K562 (cell line): Measurements from ENCODE around the gene SLC6A6. TPM values are rescaled to one million over a fixed set of nuclear protein-coding genes. Genes with fewer than 3 reads are reported as not detected.

Experiments used
- ATF1 ChIP-seq, 2 experiments: fragments of 450-650 bp in 1 of 2; IDR thresholded peaks; 2 replicates each; pipeline ENCODE4 v1.6.1; 2016; ENCODE audit warnings: missing compliant biosample characterization in 1 of 2, missing genetic modification characterization in 1 of 2
- BRCA1 ChIP-seq, 2 experiments: fragments of 450-650 bp in 1 of 2; sonication (generic) in 1 of 2; formaldehyde crosslinking in 1 of 2; IDR thresholded peaks; 2 replicates each; pipeline versions ENCODE4 v1.5.0 to v1.6.1; 2017 to 2020; ENCODE audit warnings: mild to moderate bottlenecking in 1 of 2, missing genetic modification reagents in 1 of 2
- C11orf30 ChIP-seq: fragments of 450-650 bp; IDR thresholded peaks from 2 replicates; pipeline ENCODE4 v1.6.1; 2016; ENCODE audit warnings: low read depth, mild to moderate bottlenecking
- CC2D1A ChIP-seq: fragments of 450-650 bp; IDR thresholded peaks from 2 replicates; pipeline ENCODE4 v1.6.1; 2017; ENCODE audit warnings: mild to moderate bottlenecking
- FUS ChIP-seq: fragments of 200-400 bp; formaldehyde crosslinking; optimal IDR thresholded peaks from 2 replicates; pipeline ENCODE3; 2017; ENCODE audit warnings: low read depth, low read length
- IFI16 ChIP-seq: fragments of 250-450 bp; sonication (Bioruptor Pico); IDR thresholded peaks from 2 replicates; pipeline ENCODE4 v2.1.2; 2022; ENCODE audit warnings: mild to moderate bottlenecking, inconsistent platforms
- MAFF ChIP-seq: IDR thresholded peaks from 2 replicates; pipeline ENCODE4 v1.6.1; 2012; ENCODE audit warnings: low read length, improper control_type of control experiment
- NBN ChIP-seq: fragments of 450-650 bp; IDR thresholded peaks from 2 replicates; pipeline ENCODE4 v1.6.1; 2016; ENCODE audit warnings: low read depth, mild to moderate bottlenecking
- RFX7 ChIP-seq: fragments of 250-450 bp; sonication (Bioruptor Pico); IDR thresholded peaks from 2 replicates; pipeline ENCODE4 v1.5.1; 2021; ENCODE audit warnings: mild to moderate bottlenecking
- TAF1 ChIP-seq: IDR thresholded peaks from 2 replicates; pipeline ENCODE4 v1.6.1; 2011; ENCODE audit warnings: mild to moderate bottlenecking, low read length, moderate library complexity; ENCODE audit not compliant: insufficient read depth, control insufficient read depth, severe bottlenecking; ENCODE audit errors: extremely low read depth
- ZNF354B ChIP-seq: fragments of 250-450 bp; sonication (Bioruptor Pico); IDR thresholded peaks from 2 replicates; pipeline ENCODE4 v1.4.0; 2020
- ZNF79 ChIP-seq: fragments of 250-450 bp; sonication (Bioruptor Pico); IDR thresholded peaks from 2 replicates; pipeline ENCODE4 v1.4.0; 2020; ENCODE audit warnings: low read depth, mild to moderate bottlenecking, moderate library complexity
- ZZZ3 ChIP-seq: fragments of 450-650 bp; IDR thresholded peaks from 2 replicates; pipeline ENCODE4 v1.6.1; 2016; ENCODE audit warnings: antibody characterized with exemption, mild to moderate bottlenecking, moderate library complexity
- polyA plus RNA-seq, 8 experiments: library from polyadenylated mRNA; depleted of rRNA in 4 of 8; stranded (reverse) in 5 of 8; unstranded in 3 of 8; fragments of >200 nt; fragmentation: Nextera tagmentation in 2 of 8; fragmentation: Illumina TruSeq in 1 of 8; extraction: Ambion mirVana in 2 of 8; extraction: Trizol in 1 of 8; gene quantifications; 2 replicates each; pipeline versions ENCODE4 v1.2.1 to v1.2.3, GENCODE V29; 2011 to 2014; ENCODE audit warnings: inconsistent platforms in 1 of 8, missing spikeins in 1 of 8
- total RNA-seq, 7 experiments: library from RNA; depleted of rRNA in 6 of 7; stranded (reverse); fragments of >200 nt in 6 of 7; fragmentation: Illumina TruSeq in 2 of 7; extraction: Trizol in 2 of 7; gene quantifications; 2 replicates each; pipeline versions ENCODE4 v1.2.1 to v1.2.3, GENCODE V29; 2011 to 2021; ENCODE audit warnings: low replicate concordance in 1 of 7
- TF ChIP-seq, protein P1 (sequence below): fragments of 150-350 bp; IDR thresholded peaks from 2 replicates; pipeline ENCODE4 v1.6.1; 2014; ENCODE audit warnings: low read depth, mild to moderate bottlenecking, low read length, borderline replicate concordance
- TF ChIP-seq, protein P2 (sequence below): IDR thresholded peaks from 3 replicates; pipeline ENCODE4 v1.6.1; 2011; ENCODE audit warnings: borderline replicate concordance, mild to moderate bottlenecking, moderate library complexity; ENCODE audit not compliant: insufficient read length; ENCODE audit errors: extremely low read depth
- TF ChIP-seq, protein P3 (sequence below): fragments of 250-450 bp; sonication (Bioruptor Pico); IDR thresholded peaks from 2 replicates; pipeline ENCODE4 v1.8.0; 2021; ENCODE audit warnings: borderline replicate concordance, mild to moderate bottlenecking, moderate library complexity; ENCODE audit not compliant: poor library complexity, severe bottlenecking
- TF ChIP-seq, protein P4 (sequence below): sonication (generic); formaldehyde crosslinking; IDR thresholded peaks from 2 replicates; pipeline ENCODE4 v1.8.0; 2022; ENCODE audit warnings: missing genetic modification reagents, mild to moderate bottlenecking, borderline replicate concordance

SLC6A6 gene
- total and polyA plus RNA-seq, 9 of the 15 experiments (the other 6 are each of a cell fraction or from before 2014, with no cell fraction given): 12.3 to 203 (median 93.2) TPM

DNA sequence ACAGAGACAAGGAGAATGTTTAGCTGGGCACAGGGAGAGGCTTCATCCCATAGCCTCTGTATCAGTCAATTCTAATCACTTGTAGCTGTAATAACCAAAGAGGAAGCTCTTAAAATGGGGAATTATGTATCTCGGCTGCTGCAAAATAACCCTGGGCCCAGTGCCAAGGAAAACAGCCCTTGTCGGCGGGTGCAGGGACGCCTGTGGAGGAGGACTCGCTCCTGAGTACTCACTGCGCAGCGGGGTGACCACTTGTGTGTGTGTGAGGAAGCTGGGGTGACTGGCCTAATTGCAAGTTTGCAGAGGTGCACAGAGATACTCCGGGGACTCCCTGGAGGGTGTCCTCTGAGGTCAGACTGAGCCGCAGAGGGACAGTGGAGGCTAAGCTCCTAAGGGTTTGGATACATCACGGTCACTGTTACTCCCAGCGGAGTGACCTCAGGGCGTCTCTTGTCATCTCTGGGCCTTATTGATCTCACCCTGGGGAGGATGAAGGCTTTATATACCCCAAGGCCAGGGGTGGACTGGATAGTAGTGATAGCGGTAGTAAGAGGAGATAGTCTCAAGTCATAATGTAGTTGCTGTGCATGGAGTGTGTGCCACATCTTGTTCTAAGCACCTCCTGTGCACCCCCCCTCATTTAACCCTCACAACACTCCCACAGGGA, 37.2 kb downstream of the SLC6A6 start (continued):
- TF ChIP-seq ZNF79 (CRISPR knock-in tag) (no peak), ZZZ3 (no peak), MAFF (no peak), FUS (no peak), BRCA1 (IDR thresholded peaks at IDR 0.05) (no peak), BRCA1 (CRISPR knock-in tag; IDR thresholded peaks at IDR 0.05) (no peak), CC2D1A (no peak), C11orf30 (no peak), TAF1 (no peak), IFI16 (CRISPR knock-in tag) (no peak), NBN (no peak), ZNF354B (CRISPR knock-in tag) (no peak), ATF1 (CRISPR knock-in tag; IDR thresholded peaks at IDR 0.05) (no peak), ATF1 (tag; IDR thresholded peaks at IDR 0.05) (0 out of 2 replicates have a peak, but pooled peaks have one; percentile 36), RFX7 (CRISPR knock-in tag) (no peak)
- TF ChIP-seq, protein P1, sequence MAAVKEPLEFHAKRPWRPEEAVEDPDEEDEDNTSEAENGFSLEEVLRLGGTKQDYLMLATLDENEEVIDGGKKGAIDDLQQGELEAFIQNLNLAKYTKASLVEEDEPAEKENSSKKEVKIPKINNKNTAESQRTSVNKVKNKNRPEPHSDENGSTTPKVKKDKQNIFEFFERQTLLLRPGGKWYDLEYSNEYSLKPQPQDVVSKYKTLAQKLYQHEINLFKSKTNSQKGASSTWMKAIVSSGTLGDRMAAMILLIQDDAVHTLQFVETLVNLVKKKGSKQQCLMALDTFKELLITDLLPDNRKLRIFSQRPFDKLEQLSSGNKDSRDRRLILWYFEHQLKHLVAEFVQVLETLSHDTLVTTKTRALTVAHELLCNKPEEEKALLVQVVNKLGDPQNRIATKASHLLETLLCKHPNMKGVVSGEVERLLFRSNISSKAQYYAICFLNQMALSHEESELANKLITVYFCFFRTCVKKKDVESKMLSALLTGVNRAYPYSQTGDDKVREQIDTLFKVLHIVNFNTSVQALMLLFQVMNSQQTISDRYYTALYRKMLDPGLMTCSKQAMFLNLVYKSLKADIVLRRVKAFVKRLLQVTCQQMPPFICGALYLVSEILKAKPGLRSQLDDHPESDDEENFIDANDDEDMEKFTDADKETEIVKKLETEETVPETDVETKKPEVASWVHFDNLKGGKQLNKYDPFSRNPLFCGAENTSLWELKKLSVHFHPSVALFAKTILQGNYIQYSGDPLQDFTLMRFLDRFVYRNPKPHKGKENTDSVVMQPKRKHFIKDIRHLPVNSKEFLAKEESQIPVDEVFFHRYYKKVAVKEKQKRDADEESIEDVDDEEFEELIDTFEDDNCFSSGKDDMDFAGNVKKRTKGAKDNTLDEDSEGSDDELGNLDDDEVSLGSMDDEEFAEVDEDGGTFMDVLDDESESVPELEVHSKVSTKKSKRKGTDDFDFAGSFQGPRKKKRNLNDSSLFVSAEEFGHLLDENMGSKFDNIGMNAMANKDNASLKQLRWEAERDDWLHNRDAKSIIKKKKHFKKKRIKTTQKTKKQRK: no peak
- TF ChIP-seq, protein P2, sequence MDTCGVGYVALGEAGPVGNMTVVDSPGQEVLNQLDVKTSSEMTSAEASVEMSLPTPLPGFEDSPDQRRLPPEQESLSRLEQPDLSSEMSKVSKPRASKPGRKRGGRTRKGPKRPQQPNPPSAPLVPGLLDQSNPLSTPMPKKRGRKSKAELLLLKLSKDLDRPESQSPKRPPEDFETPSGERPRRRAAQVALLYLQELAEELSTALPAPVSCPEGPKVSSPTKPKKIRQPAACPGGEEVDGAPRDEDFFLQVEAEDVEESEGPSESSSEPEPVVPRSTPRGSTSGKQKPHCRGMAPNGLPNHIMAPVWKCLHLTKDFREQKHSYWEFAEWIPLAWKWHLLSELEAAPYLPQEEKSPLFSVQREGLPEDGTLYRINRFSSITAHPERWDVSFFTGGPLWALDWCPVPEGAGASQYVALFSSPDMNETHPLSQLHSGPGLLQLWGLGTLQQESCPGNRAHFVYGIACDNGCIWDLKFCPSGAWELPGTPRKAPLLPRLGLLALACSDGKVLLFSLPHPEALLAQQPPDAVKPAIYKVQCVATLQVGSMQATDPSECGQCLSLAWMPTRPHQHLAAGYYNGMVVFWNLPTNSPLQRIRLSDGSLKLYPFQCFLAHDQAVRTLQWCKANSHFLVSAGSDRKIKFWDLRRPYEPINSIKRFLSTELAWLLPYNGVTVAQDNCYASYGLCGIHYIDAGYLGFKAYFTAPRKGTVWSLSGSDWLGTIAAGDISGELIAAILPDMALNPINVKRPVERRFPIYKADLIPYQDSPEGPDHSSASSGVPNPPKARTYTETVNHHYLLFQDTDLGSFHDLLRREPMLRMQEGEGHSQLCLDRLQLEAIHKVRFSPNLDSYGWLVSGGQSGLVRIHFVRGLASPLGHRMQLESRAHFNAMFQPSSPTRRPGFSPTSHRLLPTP: no peak
- TF ChIP-seq, protein P3, sequence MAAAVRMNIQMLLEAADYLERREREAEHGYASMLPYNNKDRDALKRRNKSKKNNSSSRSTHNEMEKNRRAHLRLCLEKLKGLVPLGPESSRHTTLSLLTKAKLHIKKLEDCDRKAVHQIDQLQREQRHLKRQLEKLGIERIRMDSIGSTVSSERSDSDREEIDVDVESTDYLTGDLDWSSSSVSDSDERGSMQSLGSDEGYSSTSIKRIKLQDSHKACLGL (CRISPR knock-in tag): no peak
- TF ChIP-seq, protein P4, sequence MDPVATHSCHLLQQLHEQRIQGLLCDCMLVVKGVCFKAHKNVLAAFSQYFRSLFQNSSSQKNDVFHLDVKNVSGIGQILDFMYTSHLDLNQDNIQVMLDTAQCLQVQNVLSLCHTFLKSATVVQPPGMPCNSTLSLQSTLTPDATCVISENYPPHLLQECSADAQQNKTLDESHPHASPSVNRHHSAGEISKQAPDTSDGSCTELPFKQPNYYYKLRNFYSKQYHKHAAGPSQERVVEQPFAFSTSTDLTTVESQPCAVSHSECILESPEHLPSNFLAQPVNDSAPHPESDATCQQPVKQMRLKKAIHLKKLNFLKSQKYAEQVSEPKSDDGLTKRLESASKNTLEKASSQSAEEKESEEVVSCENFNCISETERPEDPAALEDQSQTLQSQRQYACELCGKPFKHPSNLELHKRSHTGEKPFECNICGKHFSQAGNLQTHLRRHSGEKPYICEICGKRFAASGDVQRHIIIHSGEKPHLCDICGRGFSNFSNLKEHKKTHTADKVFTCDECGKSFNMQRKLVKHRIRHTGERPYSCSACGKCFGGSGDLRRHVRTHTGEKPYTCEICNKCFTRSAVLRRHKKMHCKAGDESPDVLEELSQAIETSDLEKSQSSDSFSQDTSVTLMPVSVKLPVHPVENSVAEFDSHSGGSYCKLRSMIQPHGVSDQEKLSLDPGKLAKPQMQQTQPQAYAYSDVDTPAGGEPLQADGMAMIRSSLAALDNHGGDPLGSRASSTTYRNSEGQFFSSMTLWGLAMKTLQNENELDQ (CRISPR knock-in tag): no peak
